Loucy (cell line): ENCODE data around the gene BCO2.

ENCODE experiments used
- CTCF ChIP-seq: fragments of 200-600 bp; sonication (generic); conservative IDR thresholded peaks from 2 replicates; pipeline ENCODE4 v1.5.1; 2014; ENCODE audit warnings: mild to moderate bottlenecking, antibody characterized with exemption, low read length
- EZH2phosphoT487 ChIP-seq: fragments of 200-600 bp; IDR thresholded peaks from 2 replicates; pipeline ENCODE4 v1.6.1; 2018; ENCODE audit warnings: antibody characterized with exemption, mild to moderate bottlenecking, moderate library complexity, borderline replicate concordance

- TF ChIP-seq CTCF = no peak
- no peak for TF ChIP-seq EZH2phosphoT487
Observed at GRCh38 chr11:112228706-112229105, 53.4 kb downstream of the BCO2 start.
